CD14-positive monocyte (primary cell): ENCODE data around the gene BPIFB4. TPM values are rescaled to one million over a fixed set of nuclear protein-coding genes. Genes with fewer than 3 reads are reported as not detected.

Source experiments
- DNase-seq, 3 donors: peaks; one replicate each; pipeline ENCODE4 v3.0.0-alpha.2; 2011 to 2022
- H2AFZ ChIP-seq: 2 replicates; pipeline ENCODE4 v1.6.0; 2012; ENCODE audit warnings: mild to moderate bottlenecking, low read depth, low read length, inconsistent platforms; ENCODE audit not compliant: insufficient read depth, poor library complexity, severe bottlenecking
- H3K27ac ChIP-seq, 2 donors: 1 replicate in 1 of 2; 2 replicates in 1 of 2; pipeline ENCODE4 v1.5.1; 2012 to 2013; ENCODE audit warnings: low read length in 2 of 2, control low read depth in 1 of 2, inconsistent platforms in 1 of 2, low read depth in 1 of 2, mild to moderate bottlenecking in 1 of 2
- H3K27me3 ChIP-seq, 2 donors: one replicate each; pipeline versions ENCODE4 v1.6.0 to v1.6.1; 2011 to 2013; ENCODE audit warnings: low read length in 2 of 2; ENCODE audit not compliant: control insufficient read depth in 2 of 2, insufficient read depth in 2 of 2
- H3K36me3 ChIP-seq, 2 donors: replicated peaks in 1 of 2; 1 replicate in 1 of 2; 2 replicates in 1 of 2; pipeline versions ENCODE4 v1.5.1 to v1.6.1; 2012 to 2013; ENCODE audit warnings: low read length in 2 of 2, control low read depth in 1 of 2, inconsistent platforms in 1 of 2, mild to moderate bottlenecking in 1 of 2; ENCODE audit not compliant: insufficient read depth in 2 of 2, control insufficient read depth in 1 of 2
- H3K4me1 ChIP-seq, 2 donors: 1 replicate in 1 of 2; 2 replicates in 1 of 2; pipeline versions ENCODE4 v1.5.1 to v1.6.1; 2012 to 2013; ENCODE audit warnings: low read length in 2 of 2, control low read depth in 1 of 2, inconsistent platforms in 1 of 2, mild to moderate bottlenecking in 1 of 2, moderate library complexity in 1 of 2; ENCODE audit not compliant: insufficient read depth in 2 of 2, control insufficient read depth in 1 of 2
- H3K4me2 ChIP-seq: replicated peaks from 2 replicates; pipeline ENCODE3; 2012; ENCODE audit warnings: low read length, moderate library complexity, mild to moderate bottlenecking; ENCODE audit not compliant: poor library complexity, severe bottlenecking; ENCODE audit errors: extremely low read depth
- H3K4me3 ChIP-seq, 3 experiments: fragments of 200-600 bp in 1 of 3; sonication (generic) in 1 of 3; replicated peaks in 1 of 3; 1 replicate in 2 of 3; 2 replicates in 1 of 3; pipeline ENCODE4 v1.5.1; 2011 to 2013; ENCODE audit warnings: low read length in 3 of 3, mild to moderate bottlenecking in 3 of 3, control low read depth in 2 of 3, low read depth in 2 of 3, inconsistent platforms in 1 of 3, moderate library complexity in 1 of 3
- H3K79me2 ChIP-seq: 2 replicates; pipeline ENCODE4 v1.6.0; 2012; ENCODE audit warnings: mild to moderate bottlenecking, control low read depth, inconsistent platforms, low read length, moderate library complexity; ENCODE audit not compliant: insufficient read depth
- H3K9ac ChIP-seq: 2 replicates; pipeline ENCODE4 v1.6.0; 2017; ENCODE audit warnings: low read length, mild to moderate bottlenecking; ENCODE audit not compliant: insufficient read depth, poor library complexity, severe bottlenecking
- H3K9me3 ChIP-seq, 2 donors: replicated peaks in 1 of 2; 1 replicate in 1 of 2; 2 replicates in 1 of 2; pipeline versions ENCODE4 v1.5.1 to v1.6.1; 2012 to 2013; ENCODE audit warnings: low read length in 2 of 2, control low read depth in 1 of 2; ENCODE audit not compliant: control insufficient read depth in 1 of 2, insufficient read depth in 1 of 2
- H4K20me1 ChIP-seq: 2 replicates; pipeline ENCODE4 v1.6.0; 2012; ENCODE audit warnings: mild to moderate bottlenecking, low read length, control low read depth, moderate library complexity; ENCODE audit not compliant: insufficient read depth
- H3K27ac Mint-ChIP-seq, 7 donors: one replicate each; pipeline ENCODE4 v1.8.0; 2020; ENCODE audit warnings: mild to moderate bottlenecking in 7 of 7, mixed read lengths in 7 of 7, moderate library complexity in 6 of 7, inconsistent platforms in 2 of 7
- H3K27me3 Mint-ChIP-seq, 3 donors: one replicate each; pipeline ENCODE4 v1.8.0; 2021 to 2022; ENCODE audit warnings: low read depth in 3 of 3, mild to moderate bottlenecking in 3 of 3, mixed read lengths in 3 of 3, moderate library complexity in 3 of 3, inconsistent platforms in 1 of 3
- H3K36me3 Mint-ChIP-seq, 2 donors: one replicate each; pipeline ENCODE4 v1.8.0; 2020; ENCODE audit warnings: mixed read lengths in 2 of 2, inconsistent platforms in 1 of 2, mild to moderate bottlenecking in 1 of 2
- H3K4me1 Mint-ChIP-seq: one replicate; pipeline ENCODE4 v1.8.0; 2020; ENCODE audit warnings: mild to moderate bottlenecking, mixed read lengths
- H3K4me3 Mint-ChIP-seq, 2 donors: one replicate each; pipeline ENCODE4 v1.8.0; 2020; ENCODE audit warnings: mild to moderate bottlenecking in 2 of 2, mixed read lengths in 2 of 2, moderate library complexity in 1 of 2
- H3K9me3 Mint-ChIP-seq, 7 donors: one replicate each; pipeline ENCODE4 v1.8.0; 2020 to 2022; ENCODE audit warnings: mixed read lengths in 7 of 7, mild to moderate bottlenecking in 6 of 7, moderate library complexity in 6 of 7, inconsistent platforms in 2 of 7
- WGBS: methylation state at CpG from one replicate; pipeline ENCODE4 v1.1.5; 2013; ENCODE audit warnings: missing lambda C conversion rate; ENCODE audit not compliant: insufficient coverage; 5-methylcytosine and 5-hydroxymethylcytosine counted together
- intact Hi-C, 2 donors: fragments of 100-400 bp; cut with micrococcal nuclease; formaldehyde crosslinking; loops; one replicate each; pipeline versions ENCODE4 v1.15.0 to v1.15.1; 2023
- polyA plus RNA-seq, 3 donors: library from polyadenylated mRNA; depleted of rRNA in 1 of 3; unstranded in 2 of 3; stranded (reverse) in 1 of 3; fragments of 300-500 nt in 2 of 3; fragments of >200 nt in 1 of 3; fragmentation: Illumina TruSeq in 2 of 3; gene quantifications; 1 replicate in 2 of 3; 2 replicates in 1 of 3; pipeline ENCODE4 v1.2.3, GENCODE V29; 2012 to 2021
- TF ChIP-seq, protein P1 (sequence below): fragments of 200-600 bp; IDR thresholded peaks from one replicate; pipeline ENCODE4 v1.8.0; 2022; ENCODE audit warnings: antibody characterized with exemption, mild to moderate bottlenecking

Gene BPIFB4
- polyA plus RNA-seq, 3 donors: not detected

DNA sequence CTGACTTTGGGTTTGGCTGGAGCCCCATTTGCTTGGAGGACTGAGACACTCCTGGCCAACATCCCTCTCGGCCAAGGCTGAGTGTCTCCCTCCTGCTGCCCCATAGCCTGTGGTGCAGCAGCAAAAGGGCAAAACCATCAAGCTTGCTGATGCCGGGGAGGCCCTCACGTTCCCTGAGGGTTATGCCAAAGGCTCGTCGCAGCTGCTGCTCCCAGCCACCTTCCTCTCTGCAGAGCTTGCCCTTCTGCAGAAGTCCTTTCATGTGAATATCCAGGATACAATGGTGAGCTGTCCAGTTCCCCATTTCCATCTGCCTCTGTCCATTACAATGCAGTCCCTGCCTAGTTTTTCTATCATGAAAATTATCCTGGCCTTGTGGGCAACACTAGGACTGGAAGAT is 42.0 kb upstream of the BPIFB4 start:
- no peak overlapping the region for H3K27ac ChIP-seq
- H3K4me3 ChIP-seq: no peak overlapping the region
- no peaks in the 10 kb centered on the region for H3K9me3 ChIP-seq
- TF ChIP-seq, protein P1, sequence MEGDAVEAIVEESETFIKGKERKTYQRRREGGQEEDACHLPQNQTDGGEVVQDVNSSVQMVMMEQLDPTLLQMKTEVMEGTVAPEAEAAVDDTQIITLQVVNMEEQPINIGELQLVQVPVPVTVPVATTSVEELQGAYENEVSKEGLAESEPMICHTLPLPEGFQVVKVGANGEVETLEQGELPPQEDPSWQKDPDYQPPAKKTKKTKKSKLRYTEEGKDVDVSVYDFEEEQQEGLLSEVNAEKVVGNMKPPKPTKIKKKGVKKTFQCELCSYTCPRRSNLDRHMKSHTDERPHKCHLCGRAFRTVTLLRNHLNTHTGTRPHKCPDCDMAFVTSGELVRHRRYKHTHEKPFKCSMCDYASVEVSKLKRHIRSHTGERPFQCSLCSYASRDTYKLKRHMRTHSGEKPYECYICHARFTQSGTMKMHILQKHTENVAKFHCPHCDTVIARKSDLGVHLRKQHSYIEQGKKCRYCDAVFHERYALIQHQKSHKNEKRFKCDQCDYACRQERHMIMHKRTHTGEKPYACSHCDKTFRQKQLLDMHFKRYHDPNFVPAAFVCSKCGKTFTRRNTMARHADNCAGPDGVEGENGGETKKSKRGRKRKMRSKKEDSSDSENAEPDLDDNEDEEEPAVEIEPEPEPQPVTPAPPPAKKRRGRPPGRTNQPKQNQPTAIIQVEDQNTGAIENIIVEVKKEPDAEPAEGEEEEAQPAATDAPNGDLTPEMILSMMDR: no peak
- intact Hi-C loops: no loop called here
- DNase-seq: no peak
- no peaks in the 10 kb centered on the region for H3K79me2 ChIP-seq
- H3K4me2 ChIP-seq: no peak overlapping the region
- H4K20me1 ChIP-seq: no peaks in the 10 kb centered on the region
- no peak overlapping the region for H3K27ac Mint-ChIP-seq
- peaks cover 0 to 3% (median 0%) of the 10 kb centered on the region in 7 donors for H3K9me3 Mint-ChIP-seq
- no peaks in the 10 kb centered on the region for H3K4me1 Mint-ChIP-seq
- peaks cover 0 to 8% (median 4%) of the 10 kb centered on the region in 3 donors for H3K27me3 Mint-ChIP-seq
- H3K4me3 Mint-ChIP-seq: no peak overlapping the region
- H3K4me1 ChIP-seq: no peaks in the 10 kb centered on the region
- H3K9ac ChIP-seq: no peak overlapping the region
- H3K27me3 ChIP-seq: no peaks in the 10 kb centered on the region
- H3K36me3 Mint-ChIP-seq: no peaks in the 10 kb centered on the region
- H3K36me3 ChIP-seq: no peaks in the 10 kb centered on the region
- no peak overlapping the region for H2AFZ ChIP-seq
- WGBS: 67% methylated on average over 5 of the region's 5 CpGs

DNA sequence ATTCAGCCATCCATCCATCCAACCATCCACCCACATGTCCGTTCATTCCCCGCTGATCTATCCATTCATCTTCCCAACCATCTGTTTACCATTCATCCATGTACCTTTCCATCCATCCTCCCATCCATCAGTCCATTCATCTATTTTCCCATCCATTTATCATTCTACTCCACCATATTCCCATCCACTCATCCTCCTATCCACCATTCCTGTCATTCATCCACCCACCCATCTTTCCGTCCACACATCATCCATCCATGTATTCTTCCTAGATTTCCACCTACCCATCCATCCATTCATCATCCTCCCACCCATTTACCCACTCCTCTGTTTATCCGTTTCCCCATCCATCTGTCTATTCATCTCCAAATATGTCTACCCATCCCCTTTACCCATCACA is 41.2 kb upstream of the BPIFB4 start:
- TF ChIP-seq, protein P1: no peak
- no peaks in the 10 kb centered on the region for H3K79me2 ChIP-seq
- H3K36me3 Mint-ChIP-seq: no peaks in the 10 kb centered on the region
- intact Hi-C loops: no loop called here
- WGBS: 97% methylated on average over 4 of the region's 4 CpGs
- H3K9me3 ChIP-seq: no peaks in the 10 kb centered on the region
- no peak overlapping the region for H3K27ac Mint-ChIP-seq
- no peaks in the 10 kb centered on the region for H3K4me1 ChIP-seq
- H3K9me3 Mint-ChIP-seq: peaks cover 0 to 3% (median 0%) of the 10 kb centered on the region in 7 donors
- no peak overlapping the region for H3K27ac ChIP-seq
- H4K20me1 ChIP-seq: no peaks in the 10 kb centered on the region
- DNase-seq: no peak
- peaks cover 0 to 8% (median 4%) of the 10 kb centered on the region in 3 donors for H3K27me3 Mint-ChIP-seq
- H3K9ac ChIP-seq: no peak overlapping the region
- no peak overlapping the region for H3K4me3 ChIP-seq
- no peak overlapping the region for H3K4me3 Mint-ChIP-seq
- no peak overlapping the region for H3K4me2 ChIP-seq
- no peaks in the 10 kb centered on the region for H3K36me3 ChIP-seq
- no peaks in the 10 kb centered on the region for H3K27me3 ChIP-seq
- H2AFZ ChIP-seq: no peak overlapping the region
- no peaks in the 10 kb centered on the region for H3K4me1 Mint-ChIP-seq
